Sigmoid colon (tissue), 7 donors: ENCODE measurements around the gene ARHGDIB. TPM values are rescaled to one million over a fixed set of nuclear protein-coding genes. Genes with fewer than 3 reads are reported as not detected.

Experiments
- DNase-seq: peaks from one replicate; pipeline ENCODE4 v3.0.0-alpha.2; 2019
- H3K27ac ChIP-seq, 4 donors: fragments of 200-600 bp; sonication (generic); one replicate each; pipeline ENCODE4 v1.5.1; 2016 to 2019; ENCODE audit warnings: mild to moderate bottlenecking in 1 of 4
- H3K27me3 ChIP-seq, 3 donors: fragments of 200-600 bp; sonication (generic); one replicate each; pipeline ENCODE4 v1.5.1; 2019; ENCODE audit warnings: mild to moderate bottlenecking in 1 of 3
- H3K36me3 ChIP-seq, 4 donors: fragments of 200-600 bp; sonication (generic); one replicate each; pipeline ENCODE4 v1.5.1; 2016 to 2019
- H3K4me1 ChIP-seq, 4 donors: fragments of 200-600 bp; sonication (generic); one replicate each; pipeline ENCODE4 v1.5.1; 2017 to 2019
- H3K4me3 ChIP-seq, 4 donors: fragments of 200-600 bp; sonication (generic); one replicate each; pipeline ENCODE4 v1.5.1; 2017 to 2019; ENCODE audit warnings: mild to moderate bottlenecking in 2 of 4, moderate library complexity in 1 of 4
- H3K9me3 ChIP-seq, 4 donors: fragments of 200-600 bp in 3 of 4; sonication (generic) in 3 of 4; one replicate each; pipeline versions ENCODE4 v1.5.1 to v1.6.1; 2013 to 2019
- CTCF ChIP-seq, 4 experiments: fragments of 450-650 bp in 3 of 4; fragments of 200-600 bp in 1 of 4; IDR thresholded peaks; one replicate each; pipeline ENCODE4 v1.5.1; 2016 to 2019; ENCODE audit warnings: antibody characterized with exemption in 4 of 4, mild to moderate bottlenecking in 3 of 4, moderate library complexity in 2 of 4
- EP300 ChIP-seq, 4 donors: sonication (generic); formaldehyde crosslinking; IDR thresholded peaks; one replicate each; pipeline ENCODE4 v1.6.1; 2017; ENCODE audit warnings: antibody characterized with exemption in 4 of 4
- POLR2A ChIP-seq, 2 donors: fragments of 450-650 bp; IDR thresholded peaks; one replicate each; pipeline ENCODE4 v1.6.1; 2016; ENCODE audit warnings: antibody characterized with exemption in 2 of 2, mild to moderate bottlenecking in 2 of 2, moderate library complexity in 2 of 2
- POLR2AphosphoS5 ChIP-seq, 4 donors: sonication (generic); formaldehyde crosslinking; IDR thresholded peaks; one replicate each; pipeline ENCODE4 v1.6.1; 2017; ENCODE audit warnings: antibody characterized with exemption in 4 of 4
- WGBS, 2 donors: extraction: QIAGEN DNeasy Blood & Tissue Kit; methylation state at CpG; one replicate each; pipeline ENCODE4 v1.1.7; 2013; 5-methylcytosine and 5-hydroxymethylcytosine counted together
- intact Hi-C: fragments of 100-400 bp; cut with DNase I; formaldehyde crosslinking; loops from one replicate; pipeline ENCODE4 v1.15.1; 2023
- polyA plus RNA-seq, 3 donors: library from polyadenylated mRNA; stranded (reverse); fragments of 200-250 nt; gene quantifications; one replicate each; pipeline ENCODE4 v1.2.3, GENCODE V29; 2013
- total RNA-seq, 4 donors: library from RNA; depleted of rRNA; stranded (reverse); fragments of >200 nt; gene quantifications; one replicate each; pipeline ENCODE4 v1.1.0, GENCODE V29; 2016
- donor health status: healthy with polysubstance abuse.
- donor health status: Bipolar disorder and iron deficiency.
- donor health status: healthy.

The ARHGDIB gene
- total and polyA plus RNA-seq, 7 donors = 21.0 to 304 (median 71.4) TPM

- peak overlapping the region in 2 of 4 donors; percentile 9 to 72 for H3K27ac ChIP-seq
Observed at GRCh38 chr12:14946162-14946561, 15.2 kb downstream of the ARHGDIB start.

GRCh38 chr12:14942196-14942931 is 19.0 kb downstream of the ARHGDIB start:
- Histone ChIP-seq H3K27me3 (no peaks in the 10 kb centered on the region), H3K4me3 (no peak overlapping the region), H3K4me1 (peaks cover 0 to 24% (median 3%) of the 10 kb centered on the region in 4 donors), H3K9me3 (no peaks in the 10 kb centered on the region), H3K27ac (no peak overlapping the region), H3K36me3 (no peaks in the 10 kb centered on the region)
- WGBS, 2 donors = 85 to 88% methylated on average over 12 of the region's 12 CpGs
- intact Hi-C loops = no loop called here
- TF ChIP-seq CTCF (IDR thresholded peaks at IDR 0.05) (no peak), POLR2A (IDR thresholded peaks at IDR 0.05) (no peak), POLR2AphosphoS5 (IDR thresholded peaks at IDR 0.05) (no peak), EP300 (IDR thresholded peaks at IDR 0.05) (no peak)
- DNase-seq = no peak

More at GRCh38 chr12:14946162-14946561, 15.2 kb downstream of the ARHGDIB start:
- 91 to 93% methylated on average over 2 of the region's 2 CpGs for WGBS, 2 donors
- DNase-seq = no peak
- Histone ChIP-seq H3K36me3 (no peaks in the 10 kb centered on the region), H3K4me1 (peaks cover 0 to 53% (median 21%) of the 10 kb centered on the region in 4 donors), H3K4me3 (no peak overlapping the region), H3K27me3 (no peaks in the 10 kb centered on the region), H3K9me3 (no peaks in the 10 kb centered on the region)
- TF ChIP-seq POLR2AphosphoS5 (IDR thresholded peaks at IDR 0.05) (no peak), EP300 (IDR thresholded peaks at IDR 0.05) (no peak), POLR2A (IDR thresholded peaks at IDR 0.05) (no peak), CTCF (IDR thresholded peaks at IDR 0.05) (no peak)
- intact Hi-C loops = loop anchor here (5.0 kb wide), 2 partner anchors 51 to 59 kb away; partner anchors contain the start of gene MGP

- peaks cover 0 to 21% (median 3%) of the 10 kb centered on the region in 4 donors for H3K4me1 ChIP-seq
- DNase-seq = no peak
- H3K27ac ChIP-seq = no peak overlapping the region
- WGBS, 2 donors = 95% methylated on average over 2 of the region's 2 CpGs
- H3K9me3 ChIP-seq = no peaks in the 10 kb centered on the region
- intact Hi-C loops = no loop called here
- H3K4me3 ChIP-seq = no peak overlapping the region
- no peaks in the 10 kb centered on the region for H3K36me3 ChIP-seq
- TF ChIP-seq EP300 (IDR thresholded peaks at IDR 0.05) (no peak), POLR2A (IDR thresholded peaks at IDR 0.05) (no peak), POLR2AphosphoS5 (IDR thresholded peaks at IDR 0.05) (no peak), CTCF (IDR thresholded peaks at IDR 0.05) (no peak)
- H3K27me3 ChIP-seq = no peaks in the 10 kb centered on the region
Observed at GRCh38 chr12:14941369-14941768, 20.0 kb downstream of the ARHGDIB start.

GRCh38 chr12:14938301-14938700 is 23.1 kb downstream of the ARHGDIB start, which contains the start of gene ERP27:
ERP27 (minus strand) TSS chr12:14938537; CDS start chr12:14938508, 29 bp downstream.
- TF ChIP-seq POLR2A (IDR thresholded peaks at IDR 0.05) = no peak
- no peak for TF ChIP-seq EP300 (IDR thresholded peaks at IDR 0.05)
- TF ChIP-seq POLR2AphosphoS5 (IDR thresholded peaks at IDR 0.05) = no peak
- Histone ChIP-seq H3K4me1 (peaks cover 0 to 15% (median 3%) of the 10 kb centered on the region in 4 donors), H3K27me3 (no peaks in the 10 kb centered on the region), H3K9me3 (no peaks in the 10 kb centered on the region), H3K4me3 (no peak within 1 kb of the TSS), H3K27ac (no peak within 1 kb of the TSS), H3K36me3 (no peaks in the 10 kb centered on the region)
- 56 to 83% methylated on average over 3 of the region's 3 CpGs for WGBS, 2 donors
- DNase-seq = no peak
- intact Hi-C loops = no loop called here

GRCh38 chr12:14937689-14938088 is 23.7 kb downstream of the ARHGDIB start:
- H3K27me3 ChIP-seq = no peaks in the 10 kb centered on the region
- H3K27ac ChIP-seq = no peak overlapping the region
- TF ChIP-seq POLR2AphosphoS5 (IDR thresholded peaks at IDR 0.05) = no peak
- no peaks in the 10 kb centered on the region for H3K9me3 ChIP-seq
- no peak for DNase-seq
- WGBS, 2 donors = 83 to 88% methylated on average over 1 of the region's 1 CpG
- H3K36me3 ChIP-seq = no peaks in the 10 kb centered on the region
- intact Hi-C loops = no loop called here
- H3K4me3 ChIP-seq = no peak overlapping the region
- peaks cover 0 to 15% (median 3%) of the 10 kb centered on the region in 4 donors for H3K4me1 ChIP-seq
